Stimulated activated CD4-positive, alpha-beta T cell treated with anti-CD3 and anti-CD28 coated beads, TNF-alpha, amount 100 ng/mL, for 1 hour (primary cell): ENCODE results near the gene NTMT1.

Experiments used
- DNase-seq, 3 donors: peaks; one replicate each; pipeline ENCODE4 v3.0.0-alpha.2; 2020; ENCODE audit warnings: low read depth in 3 of 3, low spot score in 1 of 3

NTMT1 gene

GRCh38 chr9:129675620-129676019 is 49.7 kb downstream of the NTMT1 start:
- no peak for DNase-seq

GRCh38 chr9:129676287-129676686 is 50.3 kb downstream of the NTMT1 start:
- no peak for DNase-seq

- no peak for DNase-seq
These were observed 51.0 kb downstream of the NTMT1 start for GRCh38 chr9:129676975-129677374.

- DNase-seq: no peak
These were observed 51.5 kb downstream of the NTMT1 start for GRCh38 chr9:129677456-129677855.

- no peak for DNase-seq
These were observed 52.9 kb downstream of the NTMT1 start for GRCh38 chr9:129678844-129679243.

GRCh38 chr9:129679537-129679936 is 53.6 kb downstream of the NTMT1 start:
- DNase-seq: no peak

- no peak for DNase-seq
These were observed 56.0 kb downstream of the NTMT1 start for GRCh38 chr9:129681924-129682323.

GRCh38 chr9:129682381-129682780 is 56.4 kb downstream of the NTMT1 start:
- DNase-seq: no peak

- no peak for DNase-seq
These were observed 59.4 kb downstream of the NTMT1 start for GRCh38 chr9:129685220-129685932.
